IMR-90 (cell line): ENCODE data around the gene SMARCD1.

Experiments used
- BHLHE40 ChIP-seq: fragments of 150-350 bp; IDR thresholded peaks from 2 replicates; pipeline ENCODE4 v1.6.1; 2016; ENCODE audit warnings: mild to moderate bottlenecking, low read depth, low read length
- CEBPB ChIP-seq: IDR thresholded peaks from 2 replicates; pipeline ENCODE4 v1.6.1; 2012; ENCODE audit warnings: low read depth, low read length, improper control_type of control experiment
- CHD1 ChIP-seq: IDR thresholded peaks from 2 replicates; pipeline ENCODE4 v1.6.1; 2012; ENCODE audit warnings: low read depth, low read length, improper control_type of control experiment
- CTCF ChIP-seq: conservative IDR thresholded peaks from 2 replicates; pipeline ENCODE4 v1.5.1; 2012; ENCODE audit warnings: mild to moderate bottlenecking, low read depth, low read length, improper control_type of control experiment
- FOS ChIP-seq: fragments of 150-350 bp; IDR thresholded peaks from 2 replicates; pipeline ENCODE4 v1.6.1; 2016; ENCODE audit warnings: low read depth, low read length
- MAFK ChIP-seq: IDR thresholded peaks from 2 replicates; pipeline ENCODE4 v1.6.1; 2012; ENCODE audit warnings: low read depth, low read length, improper control_type of control experiment
- MAZ ChIP-seq: IDR thresholded peaks from 2 replicates; pipeline ENCODE4 v1.6.1; 2012; ENCODE audit warnings: low read depth, mild to moderate bottlenecking, low read length, improper control_type of control experiment, moderate library complexity, borderline replicate concordance
- MXI1 ChIP-seq: IDR thresholded peaks from 2 replicates; pipeline ENCODE4 v1.6.1; 2012; ENCODE audit warnings: low read depth, mild to moderate bottlenecking, low read length, moderate library complexity, borderline replicate concordance
- POLR2A ChIP-seq: IDR thresholded peaks from 2 replicates; pipeline ENCODE4 v1.6.1; 2012; ENCODE audit warnings: mild to moderate bottlenecking, low read depth, low read length
- RCOR1 ChIP-seq: IDR thresholded peaks from 2 replicates; pipeline ENCODE4 v1.6.1; 2012; ENCODE audit warnings: mild to moderate bottlenecking, low read length, improper control_type of control experiment; ENCODE audit not compliant: insufficient replicate concordance
- RFX5 ChIP-seq: IDR thresholded peaks from 2 replicates; pipeline ENCODE4 v1.8.0; 2012; ENCODE audit warnings: low read depth, mild to moderate bottlenecking, low read length, moderate library complexity
- SMC3 ChIP-seq: fragments of 150-350 bp; IDR thresholded peaks from 2 replicates; pipeline ENCODE4 v1.6.1; 2016; ENCODE audit warnings: low read depth, mild to moderate bottlenecking, antibody characterized with exemption, low read length, moderate library complexity
- TF ChIP-seq, protein P1 (sequence below): fragments of 150-350 bp; IDR thresholded peaks from 2 replicates; pipeline ENCODE4 v1.6.1; 2017; ENCODE audit warnings: mild to moderate bottlenecking, antibody characterized with exemption, low read length, low read depth

DNA sequence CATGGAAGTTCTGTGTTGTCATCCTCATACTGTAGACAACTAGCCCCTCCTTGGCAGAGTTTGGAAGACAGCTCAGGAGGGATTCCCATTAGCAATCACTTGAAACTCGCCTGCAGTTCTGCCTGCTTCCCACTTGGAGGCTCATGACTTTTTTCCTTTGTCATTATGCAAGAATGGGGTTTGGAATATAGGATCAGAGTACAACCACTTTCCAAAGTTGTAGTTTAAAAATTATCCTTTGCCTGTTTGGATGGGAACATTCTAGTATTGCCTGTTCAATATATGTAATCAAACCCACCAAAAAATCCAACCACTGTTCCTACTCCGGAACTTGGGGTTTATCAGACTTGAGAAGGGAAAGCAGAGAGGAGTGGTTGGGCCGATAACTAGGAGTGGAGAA, 16.5 kb downstream of the SMARCD1 start:
- TF ChIP-seq CTCF (peak; percentile 54), SMC3 (peak; percentile 54), CHD1 (no peak), MXI1 (no peak), POLR2A (no peak), BHLHE40 (no peak), RFX5 (no peak; the same call in 1 of the 2 replicates), MAFK (no peak), CEBPB (peak; percentile 84), FOS (no peak), RCOR1 (no peak), MAZ (no peak)
- TF ChIP-seq, protein P1, sequence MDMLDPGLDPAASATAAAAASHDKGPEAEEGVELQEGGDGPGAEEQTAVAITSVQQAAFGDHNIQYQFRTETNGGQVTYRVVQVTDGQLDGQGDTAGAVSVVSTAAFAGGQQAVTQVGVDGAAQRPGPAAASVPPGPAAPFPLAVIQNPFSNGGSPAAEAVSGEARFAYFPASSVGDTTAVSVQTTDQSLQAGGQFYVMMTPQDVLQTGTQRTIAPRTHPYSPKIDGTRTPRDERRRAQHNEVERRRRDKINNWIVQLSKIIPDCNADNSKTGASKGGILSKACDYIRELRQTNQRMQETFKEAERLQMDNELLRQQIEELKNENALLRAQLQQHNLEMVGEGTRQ = no peak
